Activated CD8-positive, alpha-beta memory T cell treated with anti-CD3 and anti-CD28 coated beads, Interleukin-2, amount 50 U/mL, for 1 hour (primary cell): ENCODE results near the gene TRIM38.
"Not testable (repeated sequence)": the region's sequence is repeated elsewhere in the genome, so short reads cannot be mapped to it uniquely, and the experiment has no call there.

Experiments used
- DNase-seq: peaks from one replicate; pipeline ENCODE4 v3.0.0-alpha.2; 2020; ENCODE audit errors: extremely low read depth

The TRIM38 gene

DNA sequence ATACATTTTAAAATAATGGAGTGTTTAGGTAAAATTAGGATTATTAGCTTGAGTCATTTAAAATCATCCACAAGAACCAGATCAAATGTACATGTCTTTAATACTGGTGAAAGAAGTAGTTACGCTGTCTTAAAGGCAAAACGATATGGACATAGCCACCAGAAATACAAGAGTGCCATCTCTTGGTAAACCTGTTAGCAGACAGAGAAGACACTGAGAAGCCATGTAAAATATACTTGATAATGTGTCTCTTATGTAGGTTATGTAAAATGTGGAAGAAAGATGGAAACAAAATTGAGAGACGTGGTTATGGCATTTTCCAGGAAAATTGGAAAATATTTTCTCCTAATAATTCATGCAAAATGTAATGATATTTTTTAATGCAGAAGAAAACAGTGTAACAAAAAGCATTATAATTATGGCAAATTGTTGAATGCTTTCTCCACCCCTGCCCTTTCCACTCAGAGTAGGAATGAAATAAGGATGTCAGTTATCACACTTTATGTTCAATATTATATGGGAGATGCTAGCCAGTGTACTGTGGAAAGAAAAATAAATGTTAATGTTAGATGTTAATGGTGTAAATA is 19.9 kb upstream of the TRIM38 start:
- DNase-seq: no peak

- DNase-seq: no peak
These were observed 18.7 kb upstream of the TRIM38 start for GRCh38 chr6:25943887-25944286.

DNA sequence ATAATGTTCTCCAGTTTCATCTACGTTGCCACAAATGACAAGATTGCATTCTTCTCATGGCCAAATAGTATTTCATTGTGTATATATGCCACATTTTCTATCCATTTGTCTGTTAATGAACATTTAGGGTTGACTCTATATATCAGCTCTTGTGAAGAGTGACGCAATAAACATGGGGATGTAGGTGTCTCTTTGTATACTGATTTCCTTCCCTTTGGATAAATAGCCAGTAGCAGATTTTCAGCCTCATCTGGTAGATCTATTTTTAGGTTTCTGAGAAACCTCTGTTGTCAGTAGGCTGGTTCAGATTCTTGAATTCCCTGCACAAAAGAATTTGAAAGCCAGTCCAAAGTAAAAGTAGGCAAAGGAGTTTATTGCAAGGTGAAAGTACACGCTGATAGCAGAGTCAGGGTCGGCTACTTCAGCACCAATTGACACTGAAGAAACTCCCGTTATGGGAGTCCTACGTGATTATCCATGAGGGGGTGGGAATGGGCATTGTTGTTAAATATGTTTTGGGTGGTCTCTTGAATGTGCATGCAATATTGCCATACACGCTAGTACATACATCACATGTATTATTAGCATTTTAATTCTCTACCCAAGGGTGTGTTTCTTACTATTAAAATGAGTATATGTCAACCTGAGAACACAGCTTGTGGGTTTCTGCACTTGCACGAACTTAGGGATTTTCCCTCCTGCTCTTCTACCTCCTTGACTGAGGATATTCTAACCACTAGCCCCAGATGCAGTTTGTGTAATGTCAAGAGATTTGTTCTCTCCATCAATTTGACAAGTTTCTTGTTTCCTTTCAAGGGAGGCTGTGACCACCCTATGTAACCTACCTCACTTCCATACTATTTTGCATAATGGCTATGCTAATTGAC is 17.7 kb upstream of the TRIM38 start:
- no peak for DNase-seq

DNA sequence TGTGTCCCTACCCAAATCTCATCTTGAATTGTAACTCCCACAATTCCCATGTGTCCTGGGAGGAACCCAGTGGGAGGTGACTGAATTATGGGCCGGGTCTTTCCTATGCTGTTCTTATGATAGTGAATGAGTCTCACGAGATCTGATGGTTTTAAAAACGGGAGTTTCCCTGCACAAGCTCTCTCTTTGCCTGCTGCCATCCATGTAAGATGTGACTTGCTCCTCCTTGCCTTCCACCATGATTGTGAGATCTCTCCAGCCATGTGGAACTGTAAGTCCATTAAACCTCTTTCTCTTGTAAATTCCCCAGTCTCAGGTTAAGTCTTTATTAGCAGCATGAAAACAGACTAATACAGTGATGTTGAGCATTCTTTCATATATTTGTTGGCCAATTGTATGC is 16.9 kb upstream of the TRIM38 start:
- not testable (repeated sequence) for DNase-seq

GRCh38 chr6:25946631-25947030 is 16.0 kb upstream of the TRIM38 start:
- no peak for DNase-seq

- DNase-seq: not testable (repeated sequence)
These were observed 15.1 kb upstream of the TRIM38 start for GRCh38 chr6:25947492-25947891.

DNA sequence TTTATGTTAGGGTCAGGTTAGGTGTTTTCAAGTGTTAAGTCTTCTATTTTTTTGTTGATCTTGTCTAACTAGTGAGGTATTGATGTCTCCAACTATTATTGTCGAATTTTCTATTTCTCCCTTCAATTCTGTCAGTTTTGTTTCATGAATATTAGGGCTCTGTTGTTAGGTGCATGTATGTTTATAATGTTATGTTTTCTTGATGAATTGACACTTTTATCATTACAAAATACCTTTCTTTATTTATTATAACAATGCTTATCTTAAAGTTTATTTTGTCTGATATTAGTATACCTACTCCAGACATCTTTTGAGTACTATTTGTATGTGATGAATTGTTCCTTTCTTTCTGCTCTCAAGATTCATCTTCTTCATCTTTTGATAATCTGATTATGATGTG is 12.9 kb upstream of the TRIM38 start:
- no peak for DNase-seq

DNA sequence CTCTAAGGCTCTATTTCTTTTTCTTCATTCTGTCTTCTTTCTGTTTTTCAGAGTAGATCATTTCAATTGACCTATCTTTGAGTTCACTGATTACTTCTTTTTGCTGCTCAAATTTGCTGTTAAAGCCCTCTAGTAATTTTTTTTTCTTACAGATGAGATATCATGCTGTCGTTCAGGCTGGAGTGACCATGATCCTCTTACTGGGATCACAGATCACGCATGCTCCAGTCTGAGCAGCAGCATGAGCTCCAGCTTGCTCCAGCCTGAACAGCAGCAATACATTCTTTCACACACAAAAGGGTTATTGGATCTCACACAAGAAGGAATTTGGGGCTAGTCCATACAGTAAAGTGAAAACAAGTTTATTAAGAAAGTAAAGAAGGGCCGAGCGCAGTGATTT is 12.3 kb upstream of the TRIM38 start:
- DNase-seq: no peak

- DNase-seq: no peak
These were observed 11.1 kb upstream of the TRIM38 start for GRCh38 chr6:25951296-25952032.

DNA sequence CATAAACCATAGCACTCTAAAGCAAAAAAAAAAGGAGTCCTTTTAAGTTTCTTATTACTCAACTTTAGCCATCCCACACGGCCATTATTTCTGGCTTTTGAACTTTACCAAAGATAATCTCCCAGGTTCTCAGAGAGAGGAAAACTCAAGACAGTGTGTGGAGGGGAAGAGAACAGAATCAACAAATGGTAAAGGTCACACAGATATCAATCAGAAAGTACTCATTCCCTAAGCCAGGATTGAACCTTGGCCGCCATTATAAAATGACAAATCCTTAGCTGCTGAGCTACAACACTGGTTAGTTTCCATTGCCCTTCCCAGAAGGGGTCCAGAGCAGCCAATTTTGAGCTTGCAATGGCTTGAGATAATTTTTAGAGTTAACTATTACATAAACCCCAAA is 10.1 kb upstream of the TRIM38 start:
- DNase-seq: no peak

DNA sequence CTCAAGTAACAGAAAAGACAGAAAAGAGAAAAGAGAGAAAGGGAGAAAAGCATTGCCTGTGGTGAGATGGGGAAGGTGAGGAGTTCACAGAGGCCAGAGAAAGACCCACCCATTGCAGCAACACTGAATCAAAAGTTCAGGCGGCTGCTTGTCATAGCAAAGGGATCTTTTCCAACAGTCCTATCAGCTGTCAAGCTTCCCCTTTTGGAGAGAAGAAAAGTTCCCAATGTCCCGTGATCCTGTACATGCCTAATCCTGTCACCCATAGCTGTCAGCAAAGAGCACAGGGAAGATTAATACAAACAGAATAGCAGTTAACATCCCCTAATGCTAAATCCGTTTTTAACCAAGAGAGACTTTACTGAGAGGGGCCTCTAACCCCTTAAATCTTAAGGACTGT is 8.9 kb upstream of the TRIM38 start:
- DNase-seq: no peak

- DNase-seq: no peak
These were observed 7.8 kb upstream of the TRIM38 start for GRCh38 chr6:25954756-25955155.

- no peak for DNase-seq
These were observed 6.4 kb upstream of the TRIM38 start for GRCh38 chr6:25956226-25956625.

DNA sequence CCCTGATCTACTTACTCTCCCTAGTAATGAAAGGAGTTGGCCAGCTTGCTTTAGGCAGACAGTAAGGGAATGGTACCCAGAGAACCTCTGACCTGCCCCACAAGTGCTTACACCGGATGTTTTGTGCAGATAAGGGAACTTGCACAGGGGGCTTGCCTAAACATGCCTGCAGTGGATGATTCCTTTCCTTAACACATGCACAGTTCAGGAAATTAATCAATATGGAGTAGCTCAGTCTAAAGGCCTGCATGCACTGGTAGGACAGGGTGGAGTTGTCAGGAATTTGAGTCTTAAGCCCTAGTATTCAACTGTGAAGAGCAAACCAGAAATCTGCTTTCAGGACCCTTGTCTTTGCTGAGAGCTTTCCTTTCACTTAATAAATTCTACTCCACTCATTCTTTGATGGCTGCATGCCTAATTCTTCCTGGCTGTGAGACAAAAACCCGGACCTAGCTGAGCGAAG is 3.9 kb upstream of the TRIM38 start:
- no peak for DNase-seq

GRCh38 chr6:25959890-25960536 is 2.6 kb upstream of the TRIM38 start:
- DNase-seq: no peak

- DNase-seq: no peak
These were observed 1.9 kb upstream of the TRIM38 start for GRCh38 chr6:25960734-25961133.

DNA sequence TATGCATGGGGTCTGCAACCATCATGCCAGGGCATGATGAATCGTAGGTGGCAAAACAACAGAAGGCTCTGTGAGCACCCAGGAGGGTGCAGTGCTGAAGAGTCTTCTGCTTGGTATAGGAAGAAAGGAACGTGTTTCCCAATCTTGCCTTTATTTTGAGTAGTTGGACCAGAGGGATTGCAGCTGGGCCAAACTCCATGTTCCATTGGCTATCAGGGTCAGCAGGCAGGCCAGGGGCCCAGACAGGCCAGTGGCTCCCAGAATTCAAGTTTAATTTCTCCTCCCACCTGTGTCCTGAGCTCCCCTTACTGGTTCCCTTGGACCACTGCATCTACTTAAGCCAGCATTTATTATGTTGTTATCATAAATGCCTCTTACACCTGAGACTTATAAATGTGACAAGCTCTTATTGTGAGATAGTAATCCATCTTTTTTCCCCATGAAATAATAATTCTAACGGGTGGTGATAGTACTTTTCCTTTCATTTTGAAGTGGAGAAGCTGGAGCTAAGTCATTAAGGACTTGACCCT is 918 bp upstream of the TRIM38 start:
- DNase-seq: no peak

DNA sequence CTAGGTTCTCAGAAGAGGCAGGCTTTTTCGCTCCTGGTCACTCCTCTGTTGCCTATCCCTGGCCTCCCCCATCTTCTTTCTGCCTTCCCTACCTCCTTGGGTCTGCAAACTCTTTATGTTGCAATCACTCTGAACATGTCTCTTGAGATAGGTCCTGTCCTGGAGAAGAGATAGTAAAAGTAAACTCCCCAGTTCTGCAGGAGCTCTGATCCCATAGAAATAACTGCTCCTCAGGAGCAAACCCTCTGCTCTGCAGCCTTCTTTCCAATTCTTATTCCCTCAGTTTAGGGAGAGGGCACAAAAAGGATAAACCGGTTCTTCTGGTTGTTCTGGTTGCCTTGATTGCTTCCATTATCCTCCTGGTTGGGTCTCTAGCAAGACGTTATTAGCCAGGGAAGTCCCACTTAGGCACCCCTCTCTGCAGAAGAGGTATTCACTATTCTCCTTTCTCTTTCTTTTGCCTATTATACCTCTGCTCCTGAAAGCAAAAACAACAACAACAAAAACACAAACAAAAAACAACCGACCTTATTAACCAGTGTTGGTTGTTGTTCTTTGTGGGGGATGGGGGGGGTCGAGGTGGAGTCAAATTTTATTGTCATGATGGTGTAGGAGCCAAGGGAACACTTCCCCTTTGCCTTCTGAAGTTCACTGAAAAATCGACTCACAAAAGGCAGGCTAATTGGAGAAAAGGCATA is 973 bp downstream of the TRIM38 start:
- DNase-seq: no peak

GRCh38 chr6:25965058-25965457 is 2.5 kb downstream of the TRIM38 start:
- DNase-seq: no peak

- no peak for DNase-seq
These were observed 4.1 kb downstream of the TRIM38 start for GRCh38 chr6:25966711-25967110.

- no peak for DNase-seq
These were observed 6.2 kb downstream of the TRIM38 start for GRCh38 chr6:25968769-25969168.
